SH-SY5Y (cell line): ENCODE data around the gene FGFR4.

Experiments used
- GATA2 ChIP-seq: IDR thresholded peaks from 2 replicates; pipeline ENCODE4 v1.6.1; 2011; ENCODE audit warnings: mild to moderate bottlenecking, low read depth, low read length
- GATA3 ChIP-seq: IDR thresholded peaks from 2 replicates; pipeline ENCODE4 v1.6.1; 2011; ENCODE audit warnings: low read depth, mild to moderate bottlenecking, low read length, moderate library complexity

DNA sequence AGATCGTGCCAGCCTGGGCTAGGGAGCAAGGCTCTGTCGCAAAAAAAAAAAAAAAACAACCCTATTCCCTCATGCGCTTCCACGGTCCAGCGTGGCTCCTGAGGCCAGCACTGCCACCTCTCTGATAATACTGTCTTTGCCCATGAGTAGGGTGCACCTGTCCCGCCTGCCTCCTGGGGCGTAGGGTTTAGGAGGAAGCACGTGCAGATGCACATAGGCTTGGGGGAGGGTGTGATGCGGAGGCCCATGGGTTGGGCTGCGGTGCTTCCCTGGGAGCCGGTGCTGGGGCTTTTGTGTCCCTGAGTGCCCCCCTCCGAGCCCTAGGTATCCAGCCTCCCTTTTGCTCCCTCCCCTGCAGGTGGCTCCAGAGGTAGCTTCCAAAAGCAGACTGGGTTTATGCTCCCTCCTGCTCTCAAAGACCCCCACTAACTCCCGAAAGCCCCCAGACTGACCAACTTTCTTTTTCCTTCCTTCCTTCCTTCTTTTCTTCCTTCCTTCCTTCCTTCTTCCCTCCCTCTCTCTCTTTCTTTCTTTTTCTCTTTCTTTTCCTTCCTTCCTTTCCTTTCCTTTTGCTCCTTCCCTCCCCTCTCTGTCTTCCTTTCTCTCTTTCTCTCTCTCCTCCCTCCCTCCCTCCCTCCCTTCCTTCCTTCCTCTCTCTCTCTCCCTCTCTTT lies 12.8 kb downstream of the FGFR4 start:
- TF ChIP-seq GATA2 (no peak), GATA3 (no peak)
